AG04450 (cell line): ENCODE results near the gene SIX2. TPM values are rescaled to one million over a fixed set of nuclear protein-coding genes. Genes with fewer than 3 reads are reported as not detected.

ENCODE experiments used
- CTCF ChIA-PET: fragments of 300-600, 350-600 bp; formaldehyde crosslinking; extraction: SDS; loops from one replicate; lab custom pipeline; 2022; ENCODE audit warnings: antibody characterized with exemption, inconsistent platforms; lab: Charles Lee
- POLR2A ChIA-PET: fragments of 350-600 bp; formaldehyde crosslinking; extraction: SDS; loops from one replicate; lab custom pipeline; 2021; ENCODE audit warnings: antibody characterized with exemption, inconsistent platforms; lab: Yijun Ruan, JAX
- DNase-seq: peaks from one replicate; pipeline ENCODE4 v3.0.0-alpha.2; 2011; ENCODE audit warnings: low read depth, low spot score
- H3K27ac ChIP-seq: one replicate; pipeline ENCODE4 v1.5.1; 2012; ENCODE audit warnings: low read depth, low read length, control low read depth
- H3K27me3 ChIP-seq: one replicate; pipeline ENCODE4 v1.6.0; 2012; ENCODE audit warnings: low read length; ENCODE audit not compliant: control insufficient read depth, insufficient read depth
- H3K4me3 ChIP-seq: 2 replicates; pipeline ENCODE4 v1.5.1; 2011; ENCODE audit warnings: mild to moderate bottlenecking, low read depth, low read length, control low read depth
- H3K9me3 ChIP-seq: 2 replicates; pipeline ENCODE4 v1.5.1; 2012; ENCODE audit warnings: low read length; ENCODE audit not compliant: control insufficient read depth, insufficient read depth
- CTCF ChIP-seq: IDR thresholded peaks from 2 replicates; pipeline ENCODE4 v1.5.1; 2011; ENCODE audit warnings: low read depth, low read length, control low read depth, inconsistent platforms
- polyA plus RNA-seq: library from polyadenylated mRNA; depleted of rRNA; stranded (reverse); fragments of >200 nt; gene quantifications from 2 replicates; pipeline ENCODE4 v1.2.3, GENCODE V29; 2011; rRNA removed

SIX2 gene
- polyA plus RNA-seq, 1 experiment: not detected

GRCh38 chr2:44959855-44960254 is 49.4 kb downstream of the SIX2 start:
- no peak for TF ChIP-seq CTCF
- no peak overlapping the region for H3K4me3 ChIP-seq
- no peak overlapping the region for H3K27ac ChIP-seq
- ChIA-PET CTCF (no interaction called here), POLR2A (no interaction called here)
- no peak for DNase-seq
- H3K27me3 ChIP-seq: peaks cover 24% of the 10 kb centered on the region
- no peaks in the 10 kb centered on the region for H3K9me3 ChIP-seq

- Histone ChIP-seq H3K9me3 (no peaks in the 10 kb centered on the region), H3K27ac (no peak overlapping the region), H3K4me3 (no peak overlapping the region), H3K27me3 (peaks cover 40% of the 10 kb centered on the region)
- ChIA-PET POLR2A (no interaction called here), CTCF (interaction anchor here (0.6 to 6.1 kb wide), 8 partner anchors 12 to 914 kb away, joined by 3 to 135 read pairs (median 4); no protein-coding TSS in a partner anchor)
- DNase-seq: no peak
- no peak for TF ChIP-seq CTCF
Measured at GRCh38 chr2:44957656-44958327, 51.5 kb downstream of the SIX2 start.

- POLR2A ChIA-PET: no interaction called here
- no peak for TF ChIP-seq CTCF
- CTCF ChIA-PET: interaction anchor here (0.9 to 6.1 kb wide), 11 partner anchors 8 to 913 kb away, joined by 3 to 135 read pairs (median 7); no protein-coding TSS in a partner anchor
- Histone ChIP-seq H3K27me3 (peaks cover 44% of the 10 kb centered on the region), H3K4me3 (no peak overlapping the region), H3K27ac (no peak overlapping the region), H3K9me3 (peaks cover 4% of the 10 kb centered on the region; the same call in 1 of the 2 replicates)
- DNase-seq: no peak
Measured at GRCh38 chr2:44956843-44957242, 52.4 kb downstream of the SIX2 start.

GRCh38 chr2:44955593-44956392 is 53.5 kb downstream of the SIX2 start:
- Histone ChIP-seq H3K9me3 (peaks cover 4% of the 10 kb centered on the region; the same call in 1 of the 2 replicates), H3K27ac (no peak overlapping the region), H3K27me3 (peaks cover 53% of the 10 kb centered on the region), H3K4me3 (0 out of 2 replicates have a peak overlapping the region, but pooled peaks have one; percentile 4)
- POLR2A ChIA-PET: no interaction called here
- TF ChIP-seq CTCF: peak; percentile 85
- CTCF ChIA-PET: interaction anchor here (0.7 to 6.1 kb wide), 20 partner anchors 9 to 912 kb away, joined by 3 to 135 read pairs (median 4); no protein-coding TSS in a partner anchor
- peak; percentile 18 for DNase-seq

Other genes with a start within 250 kb of the SIX2 start
- gene SIX3, start 67.8 kb downstream of the SIX2 start, polyA plus RNA-seq: not detected in 2 replicates